ENCODE data around the gene ZNF180. TPM values are rescaled to one million over a fixed set of nuclear protein-coding genes. Genes with fewer than 3 reads are reported as not detected.

The ZNF180 gene
- total RNA-seq, 2 donors from 2014 or later: 8.3 to 18.5 TPM

- Histone ChIP-seq H3K36me3 (no peaks in the 10 kb centered on the region), H3K9me3 (no peaks in the 10 kb centered on the region), H3K4me3 (no peak overlapping the region), H3K4me1 (replicated peaks) (no peaks in the 10 kb centered on the region), H3K27ac (no peak overlapping the region), H3K27me3 (replicated peaks; ENCODE audit: insufficient read depth) (no peaks in the 10 kb centered on the region)
- DNase-seq (ENCODE audit: low spot score): no peak
- 75% methylated on average over 5 of the region's 5 CpGs for WGBS
- intact Hi-C loops (cut with DNase I): no loop called here
- no peak for TF ChIP-seq POLR2A (IDR thresholded peaks at IDR 0.05)
- TF ChIP-seq POLR2AphosphoS5 (IDR thresholded peaks at IDR 0.05): no peak
- TF ChIP-seq CTCF (IDR thresholded peaks at IDR 0.05): no peak
Measured at GRCh38 chr19:44532819-44533218, 32.5 kb upstream of the ZNF180 start.

- TF ChIP-seq POLR2A (IDR thresholded peaks at IDR 0.05) (no peak), CTCF (IDR thresholded peaks at IDR 0.05) (no peak), POLR2AphosphoS5 (IDR thresholded peaks at IDR 0.05) (no peak)
- H3K27ac ChIP-seq: no peak overlapping the region
- H3K4me3 ChIP-seq: no peak overlapping the region
- H3K9me3 ChIP-seq: no peaks in the 10 kb centered on the region
- H3K27me3 ChIP-seq (replicated peaks; ENCODE audit: insufficient read depth): no peaks in the 10 kb centered on the region
- DNase-seq (ENCODE audit: low spot score): no peak
- 62% methylated on average over 6 of the region's 6 CpGs for WGBS
- H3K36me3 ChIP-seq: no peaks in the 10 kb centered on the region
- intact Hi-C loops (cut with DNase I): no loop called here
- H3K4me1 ChIP-seq (replicated peaks): no peaks in the 10 kb centered on the region
Measured at GRCh38 chr19:44530777-44531176, 30.5 kb upstream of the ZNF180 start.

GRCh38 chr19:44529536-44529935 is 29.2 kb upstream of the ZNF180 start, which contains the start of gene CEACAM20:
TSS of gene CEACAM20 (minus strand) at chr19:44529675. CDS start at chr19:44529509, 166 bp downstream.
- no peaks in the 10 kb centered on the region for H3K36me3 ChIP-seq
- 46% methylated on average over 9 of the region's 9 CpGs for WGBS
- TF ChIP-seq POLR2A (IDR thresholded peaks at IDR 0.05) (no peak), POLR2AphosphoS5 (IDR thresholded peaks at IDR 0.05) (no peak), CTCF (IDR thresholded peaks at IDR 0.05) (no peak)
- no peak within 1 kb of the TSS for H3K4me3 ChIP-seq
- no peak within 1 kb of the TSS for H3K27ac ChIP-seq
- no peaks in the 10 kb centered on the region for H3K27me3 ChIP-seq (replicated peaks; ENCODE audit: insufficient read depth)
- DNase-seq (ENCODE audit: low spot score): no peak
- H3K9me3 ChIP-seq: no peaks in the 10 kb centered on the region
- H3K4me1 ChIP-seq (replicated peaks): no peaks in the 10 kb centered on the region
- intact Hi-C loops (cut with DNase I): no loop called here

- Histone ChIP-seq H3K36me3 (no peaks in the 10 kb centered on the region), H3K27ac (no peak overlapping the region), H3K4me3 (no peak overlapping the region), H3K27me3 (replicated peaks; ENCODE audit: insufficient read depth) (no peaks in the 10 kb centered on the region), H3K9me3 (no peaks in the 10 kb centered on the region), H3K4me1 (replicated peaks) (no peaks in the 10 kb centered on the region)
- TF ChIP-seq POLR2AphosphoS5 (IDR thresholded peaks at IDR 0.05) (no peak), CTCF (IDR thresholded peaks at IDR 0.05) (no peak), POLR2A (IDR thresholded peaks at IDR 0.05) (no peak)
- DNase-seq (ENCODE audit: low spot score): no peak
- 88% methylated on average over 7 of the region's 7 CpGs for WGBS
- intact Hi-C loops (cut with DNase I): no loop called here
Measured at GRCh38 chr19:44527554-44527953, 27.2 kb upstream of the ZNF180 start.

GRCh38 chr19:44525721-44526430 is 25.6 kb upstream of the ZNF180 start:
- intact Hi-C loops (cut with DNase I): no loop called here
- no peak for DNase-seq (ENCODE audit: low spot score)
- Histone ChIP-seq H3K36me3 (no peaks in the 10 kb centered on the region), H3K27me3 (replicated peaks; ENCODE audit: insufficient read depth) (no peaks in the 10 kb centered on the region), H3K9me3 (no peaks in the 10 kb centered on the region), H3K4me3 (no peak overlapping the region), H3K4me1 (replicated peaks) (no peaks in the 10 kb centered on the region), H3K27ac (no peak overlapping the region)
- TF ChIP-seq CTCF (IDR thresholded peaks at IDR 0.05): no peak
- TF ChIP-seq POLR2AphosphoS5 (IDR thresholded peaks at IDR 0.05): no peak
- no peak for TF ChIP-seq POLR2A (IDR thresholded peaks at IDR 0.05)
- WGBS: 31% methylated on average over 4 of the region's 4 CpGs
